HUES48 (cell line): Measurements from ENCODE around the gene E2F4.

Experiments
- H3K27ac ChIP-seq: one replicate; pipeline ENCODE4 v1.7.0; 2013; ENCODE audit warnings: low read depth, low read length, inconsistent platforms
- H3K27me3 ChIP-seq: 2 replicates; pipeline ENCODE4 v1.6.1; 2013; ENCODE audit warnings: mild to moderate bottlenecking, low read length; ENCODE audit not compliant: control insufficient read depth, insufficient read depth
- H3K36me3 ChIP-seq: 2 replicates; pipeline ENCODE4 v1.6.1; 2013; ENCODE audit warnings: low read length; ENCODE audit not compliant: control insufficient read depth, insufficient read depth
- H3K4me1 ChIP-seq: 2 replicates; pipeline ENCODE4 v1.6.1; 2013; ENCODE audit warnings: mild to moderate bottlenecking, low read length; ENCODE audit not compliant: control insufficient read depth, insufficient read depth
- H3K4me3 ChIP-seq: 2 replicates; pipeline ENCODE4 v1.5.1; 2013; ENCODE audit warnings: mild to moderate bottlenecking, low read depth, low read length
- H3K9ac ChIP-seq: 2 replicates; pipeline ENCODE4 v1.6.1; 2013; ENCODE audit warnings: mild to moderate bottlenecking, low read depth, low read length, moderate library complexity
- H3K9me3 ChIP-seq: 2 replicates; pipeline ENCODE4 v1.6.1; 2013; ENCODE audit warnings: low read length; ENCODE audit not compliant: control insufficient read depth, insufficient read depth

Gene E2F4

DNA sequence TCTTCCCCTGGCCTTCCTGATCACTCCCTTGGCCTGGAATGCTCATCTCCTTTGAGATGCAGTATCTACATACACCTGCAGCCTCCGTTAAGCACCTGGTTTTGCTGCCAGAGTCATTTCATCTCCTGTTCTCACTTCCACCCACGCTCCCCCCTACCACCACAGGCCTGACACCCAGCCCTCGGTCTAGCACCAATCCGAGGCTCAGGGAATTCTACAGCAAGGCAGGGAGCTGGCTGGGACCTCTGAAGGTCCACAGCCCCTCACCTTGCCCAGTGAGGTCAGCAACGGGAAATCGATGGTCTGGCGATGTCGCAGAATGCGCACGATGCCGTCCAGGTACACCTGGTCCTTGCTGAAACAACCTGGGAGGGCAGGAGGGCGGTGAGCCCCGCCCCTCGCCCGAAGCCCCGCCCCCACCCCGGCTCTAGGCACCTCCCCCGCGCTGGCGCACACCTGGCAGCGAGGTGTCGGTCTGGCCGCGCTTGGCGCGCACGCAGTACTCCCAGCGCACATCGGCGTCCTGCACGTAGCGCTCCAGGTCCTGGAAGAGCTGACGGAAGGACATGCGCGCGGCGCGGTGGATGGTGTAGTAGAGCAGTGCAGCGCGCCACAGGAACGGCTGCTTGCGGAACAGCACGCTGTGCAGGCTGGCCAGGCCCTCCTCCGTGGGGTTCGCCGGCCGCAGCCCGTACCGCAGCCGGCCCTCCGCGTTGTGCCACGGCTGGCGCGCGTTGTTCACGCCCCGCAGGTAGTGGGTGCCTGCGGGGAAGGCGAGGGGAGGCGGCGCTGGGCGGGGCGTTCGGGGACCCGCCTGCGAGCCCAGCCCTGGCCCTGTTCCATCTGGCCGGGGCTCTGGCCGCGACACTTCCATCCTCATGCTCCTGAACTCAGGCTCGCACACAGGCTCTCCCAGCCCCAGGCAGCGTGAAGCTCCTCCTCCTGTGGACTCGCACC is 13.9 kb upstream of the E2F4 start:
- Histone ChIP-seq H3K9ac (no peak overlapping the region), H3K4me3 (peak overlapping the region; percentile 62), H3K27me3 (peaks cover 48% of the 10 kb centered on the region), H3K36me3 (no peaks in the 10 kb centered on the region), H3K9me3 (no peaks in the 10 kb centered on the region), H3K27ac (peak overlapping the region; percentile 8), H3K4me1 (peaks cover 14% of the 10 kb centered on the region; the same call in 1 of the 2 replicates)

DNA sequence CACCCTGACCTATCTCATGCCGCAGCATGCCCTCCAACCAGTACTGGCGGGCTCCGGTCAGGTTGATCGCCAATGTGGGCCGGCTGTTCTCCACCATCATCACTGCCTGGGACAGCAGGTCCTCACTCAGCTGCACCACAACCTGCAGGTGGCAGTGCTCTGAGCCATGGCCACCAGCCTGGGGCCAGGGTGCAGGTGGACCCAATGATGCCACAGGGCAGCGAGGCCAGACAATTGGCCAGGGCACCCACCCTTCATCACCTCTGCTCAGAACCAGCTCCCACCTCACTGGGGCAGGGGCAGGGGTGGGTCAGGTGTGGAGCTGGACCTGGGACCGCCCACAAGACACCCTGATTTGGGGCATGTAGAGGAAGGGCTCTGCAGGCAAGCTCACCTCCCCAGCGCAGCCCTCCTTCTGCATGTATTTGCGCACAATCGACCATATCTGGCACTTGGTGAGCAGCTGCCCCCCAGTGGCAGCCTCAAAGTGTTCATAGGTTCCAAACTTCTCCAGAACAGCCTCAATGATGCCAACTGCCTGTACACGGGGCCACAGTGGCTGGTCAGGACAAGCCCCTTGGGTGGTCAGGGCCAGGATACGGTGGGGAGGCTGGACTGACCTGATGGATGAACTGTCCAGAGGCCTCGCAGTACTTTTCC is 12.4 kb upstream of the E2F4 start:
- H3K9ac ChIP-seq = no peak overlapping the region
- H3K36me3 ChIP-seq = no peaks in the 10 kb centered on the region
- no peak overlapping the region for H3K4me3 ChIP-seq
- H3K4me1 ChIP-seq = 0 out of 2 replicates have a peak, but pooled peaks cover 6% of the 10 kb centered on the region
- no peaks in the 10 kb centered on the region for H3K9me3 ChIP-seq
- H3K27ac ChIP-seq = no peak overlapping the region
- peaks cover 39% of the 10 kb centered on the region for H3K27me3 ChIP-seq

GRCh38 chr16:67180166-67180565 is 11.8 kb upstream of the E2F4 start:
- Histone ChIP-seq H3K9me3 (no peaks in the 10 kb centered on the region), H3K27ac (no peak overlapping the region), H3K4me3 (no peak overlapping the region), H3K9ac (no peak overlapping the region), H3K4me1 (0 out of 2 replicates have a peak, but pooled peaks cover 8% of the 10 kb centered on the region), H3K27me3 (peaks cover 39% of the 10 kb centered on the region), H3K36me3 (no peaks in the 10 kb centered on the region)

DNA sequence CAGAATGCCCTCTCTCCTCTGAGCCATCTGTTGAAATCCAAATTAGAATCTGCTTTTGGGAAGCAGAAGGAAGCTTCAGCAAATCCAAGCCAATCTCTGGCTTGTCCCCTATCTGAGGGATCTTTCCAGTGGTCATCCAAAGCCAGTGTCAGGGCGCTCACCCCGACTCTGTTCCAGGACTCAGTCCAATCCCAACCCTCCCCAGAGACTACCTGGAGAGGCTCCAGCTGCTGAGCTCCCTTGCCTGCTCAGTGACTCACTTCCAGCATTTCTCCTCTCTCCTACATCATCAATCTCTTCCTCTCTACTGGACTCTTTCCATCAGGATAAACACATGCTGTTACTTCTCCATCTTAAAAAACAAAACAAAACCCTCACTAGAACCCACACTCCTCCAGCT is 10.6 kb upstream of the E2F4 start:
- Histone ChIP-seq H3K4me3 (no peak overlapping the region), H3K27ac (no peak overlapping the region), H3K27me3 (peaks cover 37% of the 10 kb centered on the region), H3K36me3 (no peaks in the 10 kb centered on the region), H3K4me1 (0 out of 2 replicates have a peak, but pooled peaks cover 8% of the 10 kb centered on the region), H3K9me3 (no peaks in the 10 kb centered on the region), H3K9ac (no peak overlapping the region)

GRCh38 chr16:67182288-67182687 is 9.7 kb upstream of the E2F4 start:
- Histone ChIP-seq H3K27ac (no peak overlapping the region), H3K9me3 (no peaks in the 10 kb centered on the region), H3K36me3 (no peaks in the 10 kb centered on the region), H3K9ac (no peak overlapping the region), H3K4me3 (no peak overlapping the region), H3K27me3 (peaks cover 34% of the 10 kb centered on the region), H3K4me1 (0 out of 2 replicates have a peak, but pooled peaks cover 8% of the 10 kb centered on the region)

DNA sequence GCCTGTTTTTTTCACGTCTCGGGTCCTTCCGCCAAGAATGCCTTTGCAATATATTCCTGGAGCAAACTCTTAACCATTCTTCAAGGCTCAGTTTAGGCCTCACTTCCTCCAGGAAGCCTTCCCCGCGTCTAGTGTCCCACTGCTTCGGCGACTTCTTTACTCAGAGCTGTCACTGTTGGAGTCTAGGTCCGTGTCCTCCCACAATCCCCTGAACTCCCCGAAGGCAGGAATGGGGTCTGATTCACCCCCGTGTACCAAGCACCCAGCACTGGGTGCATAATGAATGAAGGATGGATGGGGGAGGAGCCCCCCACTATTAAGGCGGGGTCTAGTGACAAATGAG is 8.7 kb upstream of the E2F4 start:
- Histone ChIP-seq H3K27me3 (peaks cover 28% of the 10 kb centered on the region), H3K27ac (peak overlapping the region; percentile 98), H3K36me3 (no peaks in the 10 kb centered on the region), H3K9me3 (no peaks in the 10 kb centered on the region), H3K4me3 (peak overlapping the region; percentile 96), H3K9ac (no peak overlapping the region), H3K4me1 (0 out of 2 replicates have a peak, but pooled peaks cover 4% of the 10 kb centered on the region)

GRCh38 chr16:67183627-67184452 is 8.1 kb upstream of the E2F4 start, which contains the start of gene MATCAP1:
Gene MATCAP1, minus strand, starts transcription at chr16:67183963. Its CDS starts 3,353 bp downstream, at chr16:67180610.
- H3K9ac ChIP-seq = peak within 1 kb of the TSS; percentile 97
- H3K4me1 ChIP-seq = 0 out of 2 replicates have a peak, but pooled peaks cover 4% of the 10 kb centered on the region
- peak within 1 kb of the TSS; percentile 96 for H3K4me3 ChIP-seq
- no peaks in the 10 kb centered on the region for H3K9me3 ChIP-seq
- no peaks in the 10 kb centered on the region for H3K36me3 ChIP-seq
- peaks cover 28% of the 10 kb centered on the region for H3K27me3 ChIP-seq
- peak within 1 kb of the TSS; percentile 98 for H3K27ac ChIP-seq

- Histone ChIP-seq H3K9me3 (no peaks in the 10 kb centered on the region), H3K36me3 (no peaks in the 10 kb centered on the region), H3K27ac (no peak overlapping the region), H3K9ac (no peak overlapping the region), H3K4me3 (peak overlapping the region; percentile 96), H3K27me3 (peaks cover 28% of the 10 kb centered on the region), H3K4me1 (0 out of 2 replicates have a peak, but pooled peaks cover 4% of the 10 kb centered on the region)
These were observed 7.4 kb upstream of the E2F4 start for GRCh38 chr16:67184453-67184994.

DNA sequence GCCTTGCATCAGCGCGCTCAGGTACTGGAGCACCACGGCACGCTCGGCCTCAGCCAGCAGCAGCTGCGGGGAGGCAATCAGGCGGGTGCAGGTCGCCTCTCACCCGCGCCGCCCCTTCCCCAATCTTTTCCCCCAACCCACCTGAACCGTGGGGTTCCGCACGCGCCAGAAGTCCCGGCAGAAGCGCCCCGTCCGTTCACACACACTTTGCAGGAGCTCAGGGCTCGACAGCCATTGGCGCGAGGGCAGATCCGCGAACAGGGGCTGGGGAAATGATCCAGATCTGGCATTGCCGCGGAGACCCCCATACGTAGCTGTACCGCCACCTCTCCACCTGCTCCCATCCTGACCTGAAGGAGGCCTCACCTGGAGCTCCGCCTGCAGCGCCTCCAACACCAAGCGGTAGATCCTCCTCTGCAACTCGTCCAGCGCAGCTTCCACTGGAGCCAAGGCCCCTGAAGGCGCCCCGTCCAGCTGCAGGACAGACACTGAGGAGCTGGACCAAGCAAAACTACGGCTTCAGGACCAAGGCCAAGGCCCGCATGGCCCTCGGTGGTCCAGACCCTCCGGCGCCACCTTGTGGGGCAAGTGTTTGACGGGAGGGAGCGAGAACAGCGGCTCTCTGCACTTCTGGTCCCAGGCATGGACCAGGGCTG is 6.8 kb upstream of the E2F4 start:
- Histone ChIP-seq H3K9me3 (no peaks in the 10 kb centered on the region), H3K4me3 (peak overlapping the region; percentile 96; the same call in 1 of the 2 replicates), H3K9ac (no peak overlapping the region), H3K4me1 (0 out of 2 replicates have a peak, but pooled peaks cover 4% of the 10 kb centered on the region), H3K27me3 (peaks cover 28% of the 10 kb centered on the region), H3K27ac (no peak overlapping the region), H3K36me3 (no peaks in the 10 kb centered on the region)

GRCh38 chr16:67185651-67186134 is 6.3 kb upstream of the E2F4 start:
- Histone ChIP-seq H3K27ac (no peak overlapping the region), H3K9ac (no peak overlapping the region), H3K27me3 (peaks cover 28% of the 10 kb centered on the region), H3K36me3 (no peaks in the 10 kb centered on the region), H3K4me1 (0 out of 2 replicates have a peak, but pooled peaks cover 4% of the 10 kb centered on the region), H3K9me3 (no peaks in the 10 kb centered on the region), H3K4me3 (no peak overlapping the region)
